DOHH2 (cell line): ENCODE measurements around the gene MTFR1L.
A peak's percentile ranks its signal among the peaks of the same experiment; 100 is the strongest.

Experiments
- H3F3A ChIP-seq: fragments of 200-600 bp; sonication (generic), shearing (Covaris generic); 2 replicates; pipeline ENCODE4 v1.6.0; 2016; ENCODE audit warnings: antibody characterized with exemption, mild to moderate bottlenecking; ENCODE audit not compliant: control insufficient read depth, insufficient read depth
- H3K27ac ChIP-seq: fragments of 200-600 bp; sonication (generic); 2 replicates; pipeline ENCODE4 v1.5.1; 2014; ENCODE audit warnings: low read depth, mild to moderate bottlenecking, low read length, moderate library complexity
- H3K27me3 ChIP-seq: fragments of 200-600 bp; sonication (generic); 2 replicates; pipeline ENCODE4 v1.6.1; 2014; ENCODE audit warnings: mild to moderate bottlenecking, low read length, mixed read lengths; ENCODE audit not compliant: control insufficient read depth
- H3K36me3 ChIP-seq: fragments of 200-600 bp; sonication (generic); 2 replicates; pipeline ENCODE4 v1.6.1; 2014; ENCODE audit warnings: mild to moderate bottlenecking, low read length, moderate library complexity, mixed read lengths; ENCODE audit not compliant: control insufficient read depth
- H3K4me1 ChIP-seq: fragments of 200-600 bp; sonication (generic); 2 replicates; pipeline ENCODE4 v1.6.1; 2014; ENCODE audit warnings: mild to moderate bottlenecking, low read length, mixed read lengths; ENCODE audit not compliant: control insufficient read depth
- H3K4me2 ChIP-seq: fragments of 200-600 bp; sonication (generic); 2 replicates; pipeline ENCODE4 v1.6.0; 2014; ENCODE audit warnings: mild to moderate bottlenecking, low read length, moderate library complexity
- H3K4me3 ChIP-seq: fragments of 200-600 bp; sonication (generic); 2 replicates; pipeline ENCODE4 v1.5.1; 2014; ENCODE audit warnings: mild to moderate bottlenecking, low read length, mixed read lengths
- H3K79me2 ChIP-seq: fragments of 200-600 bp; sonication (generic); 2 replicates; pipeline ENCODE4 v1.6.1; 2014; ENCODE audit warnings: mild to moderate bottlenecking, low read length, mixed read lengths; ENCODE audit not compliant: control insufficient read depth
- H3K9me2 ChIP-seq: fragments of 200-600 bp; sonication (generic); replicated peaks from 2 replicates; pipeline ENCODE4 v1.6.1; 2014; ENCODE audit warnings: mild to moderate bottlenecking, low read length, mixed read lengths; ENCODE audit not compliant: control insufficient read depth
- H3K9me3 ChIP-seq: fragments of 200-600 bp; sonication (generic); 2 replicates; pipeline ENCODE4 v1.6.1; 2014; ENCODE audit warnings: antibody characterized with exemption, low read length, mixed read lengths; ENCODE audit not compliant: control insufficient read depth, insufficient read depth
- H4K20me1 ChIP-seq: fragments of 200-600 bp; sonication (generic); 2 replicates; pipeline ENCODE4 v1.6.0; 2014; ENCODE audit warnings: low read depth, mild to moderate bottlenecking, antibody characterized with exemption, low read length, moderate library complexity; ENCODE audit not compliant: control insufficient read depth, insufficient read depth
- EZH2phosphoT487 ChIP-seq: fragments of 200-600 bp; sonication (generic); IDR thresholded peaks from 2 replicates; pipeline ENCODE4 v1.6.1; 2017; ENCODE audit warnings: borderline replicate concordance, mild to moderate bottlenecking, antibody characterized with exemption, low read length, moderate library complexity, mixed read lengths
- TF ChIP-seq, protein P1 (sequence below): fragments of 200-600 bp; sonication (generic); IDR thresholded peaks from one replicate; pipeline ENCODE4 v1.5.1; 2014; ENCODE audit warnings: antibody characterized with exemption, mild to moderate bottlenecking, low read depth, low read length; ENCODE audit not compliant: poor library complexity, severe bottlenecking

MTFR1L gene

GRCh38 chr1:25820247-25821111 lies 725 bp downstream of the MTFR1L start:
- Histone ChIP-seq H3K4me1 (peaks cover 28% of the 10 kb centered on the region), H3K36me3 (peaks cover 3% of the 10 kb centered on the region), H3K79me2 (peaks cover 22% of the 10 kb centered on the region), H3K27ac (peak overlapping the region; percentile 71), H4K20me1 (no peaks in the 10 kb centered on the region), H3K4me3 (peak overlapping the region; percentile 86), H3K27me3 (no peaks in the 10 kb centered on the region), H3K9me3 (no peaks in the 10 kb centered on the region), H3F3A (no peaks in the 10 kb centered on the region; the same call in 1 of the 2 replicates), H3K9me2 (no peaks in the 10 kb centered on the region), H3K4me2 (peak overlapping the region; percentile 86)
- TF ChIP-seq, protein P1, sequence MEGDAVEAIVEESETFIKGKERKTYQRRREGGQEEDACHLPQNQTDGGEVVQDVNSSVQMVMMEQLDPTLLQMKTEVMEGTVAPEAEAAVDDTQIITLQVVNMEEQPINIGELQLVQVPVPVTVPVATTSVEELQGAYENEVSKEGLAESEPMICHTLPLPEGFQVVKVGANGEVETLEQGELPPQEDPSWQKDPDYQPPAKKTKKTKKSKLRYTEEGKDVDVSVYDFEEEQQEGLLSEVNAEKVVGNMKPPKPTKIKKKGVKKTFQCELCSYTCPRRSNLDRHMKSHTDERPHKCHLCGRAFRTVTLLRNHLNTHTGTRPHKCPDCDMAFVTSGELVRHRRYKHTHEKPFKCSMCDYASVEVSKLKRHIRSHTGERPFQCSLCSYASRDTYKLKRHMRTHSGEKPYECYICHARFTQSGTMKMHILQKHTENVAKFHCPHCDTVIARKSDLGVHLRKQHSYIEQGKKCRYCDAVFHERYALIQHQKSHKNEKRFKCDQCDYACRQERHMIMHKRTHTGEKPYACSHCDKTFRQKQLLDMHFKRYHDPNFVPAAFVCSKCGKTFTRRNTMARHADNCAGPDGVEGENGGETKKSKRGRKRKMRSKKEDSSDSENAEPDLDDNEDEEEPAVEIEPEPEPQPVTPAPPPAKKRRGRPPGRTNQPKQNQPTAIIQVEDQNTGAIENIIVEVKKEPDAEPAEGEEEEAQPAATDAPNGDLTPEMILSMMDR, result no peak
- TF ChIP-seq EZH2phosphoT487, result no peak

DNA sequence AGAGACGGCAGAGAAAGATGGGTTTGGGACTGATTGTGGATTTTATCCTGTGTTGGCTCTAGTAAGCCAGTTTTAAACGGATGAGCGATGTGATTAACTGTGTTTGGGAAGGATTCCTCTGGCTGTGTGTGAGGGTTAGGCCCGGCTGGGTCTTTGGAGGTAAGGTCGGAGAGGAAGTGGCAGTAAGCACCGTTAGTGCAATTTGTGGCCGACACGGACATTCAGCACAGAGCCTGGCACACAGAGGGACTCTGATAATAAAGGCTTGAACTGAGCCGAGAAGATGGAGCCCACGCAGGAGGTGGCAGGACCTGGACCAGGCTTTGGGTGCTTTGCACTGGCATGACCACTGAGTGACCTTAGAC lies 1.3 kb downstream of the MTFR1L start:
- H3K4me1 ChIP-seq, result peaks cover 28% of the 10 kb centered on the region
- TF ChIP-seq, protein P1, result no peak
- TF ChIP-seq EZH2phosphoT487, result no peak
- no peaks in the 10 kb centered on the region for H4K20me1 ChIP-seq
- peaks cover 3% of the 10 kb centered on the region for H3K36me3 ChIP-seq
- H3F3A ChIP-seq, result no peaks in the 10 kb centered on the region; the same call in 1 of the 2 replicates
- no peaks in the 10 kb centered on the region for H3K9me3 ChIP-seq
- peak overlapping the region; percentile 86 for H3K4me3 ChIP-seq
- peak overlapping the region; percentile 71 for H3K27ac ChIP-seq
- H3K9me2 ChIP-seq, result no peaks in the 10 kb centered on the region
- no peaks in the 10 kb centered on the region for H3K27me3 ChIP-seq
- H3K4me2 ChIP-seq, result peak overlapping the region; percentile 86
- peaks cover 22% of the 10 kb centered on the region for H3K79me2 ChIP-seq

GRCh38 chr1:25821630-25822091 lies 1.9 kb downstream of the MTFR1L start:
- Histone ChIP-seq H3K4me1 (peaks cover 28% of the 10 kb centered on the region), H3K27ac (no peak overlapping the region), H3K4me3 (peak overlapping the region; percentile 86), H3K4me2 (peak overlapping the region; percentile 86), H3K9me2 (no peaks in the 10 kb centered on the region), H3K27me3 (no peaks in the 10 kb centered on the region), H4K20me1 (no peaks in the 10 kb centered on the region), H3K36me3 (peaks cover 6% of the 10 kb centered on the region), H3F3A (no peaks in the 10 kb centered on the region; the same call in 1 of the 2 replicates), H3K9me3 (no peaks in the 10 kb centered on the region), H3K79me2 (peaks cover 22% of the 10 kb centered on the region)
- TF ChIP-seq, protein P1, result no peak
- TF ChIP-seq EZH2phosphoT487, result no peak
